Fibroblast of lung (primary cell): Measurements from ENCODE around the gene ZSCAN21. TPM values are rescaled to one million over a fixed set of nuclear protein-coding genes. Genes with fewer than 3 reads are reported as not detected.

Source experiments
- DNase-seq, 2 donors: peaks; one replicate each; pipeline versions ENCODE4 v3.0.0 to v3.0.0-alpha.2; 2010; ENCODE audit warnings: low read depth in 2 of 2
- H2AFZ ChIP-seq: 2 replicates; pipeline ENCODE4 v1.5.1; 2012; ENCODE audit warnings: low read length, control low read depth, inconsistent platforms
- H3K27ac ChIP-seq: 2 replicates; pipeline ENCODE4 v1.5.1; 2011; ENCODE audit warnings: low read length, control low read depth; ENCODE audit not compliant: insufficient read depth
- H3K27me3 ChIP-seq: 2 replicates; pipeline ENCODE4 v1.5.1; 2011; ENCODE audit warnings: mild to moderate bottlenecking, low read length; ENCODE audit not compliant: control insufficient read depth, insufficient read depth
- H3K36me3 ChIP-seq: 2 replicates; pipeline ENCODE4 v1.5.1; 2011; ENCODE audit warnings: low read length; ENCODE audit not compliant: control insufficient read depth, insufficient read depth
- H3K4me1 ChIP-seq: 2 replicates; pipeline ENCODE4 v1.5.1; 2011; ENCODE audit warnings: low read length; ENCODE audit not compliant: control insufficient read depth, insufficient read depth; ENCODE audit errors: extremely low read depth
- H3K4me2 ChIP-seq: 2 replicates; pipeline ENCODE4 v1.5.1; 2011; ENCODE audit warnings: low read length, control low read depth; ENCODE audit not compliant: insufficient read depth; ENCODE audit errors: extremely low read depth
- H3K4me3 ChIP-seq, 4 experiments: fragments of 200-600 bp in 1 of 4; sonication (generic) in 1 of 4; replicated peaks in 1 of 4; 2 replicates each; pipeline ENCODE4 v1.5.1; 2011 to 2016; ENCODE audit warnings: low read length in 4 of 4, low read depth in 3 of 4, mild to moderate bottlenecking in 3 of 4, control low read depth in 2 of 4, inconsistent platforms in 1 of 4, mixed read lengths in 1 of 4; ENCODE audit not compliant: insufficient read depth in 1 of 4; ENCODE audit errors: control extremely low read depth in 1 of 4
- H3K79me2 ChIP-seq: 2 replicates; pipeline ENCODE4 v1.5.1; 2012; ENCODE audit warnings: mild to moderate bottlenecking, low read length, inconsistent platforms; ENCODE audit not compliant: control insufficient read depth, insufficient read depth
- H3K9ac ChIP-seq: 2 replicates; pipeline ENCODE4 v1.5.1; 2011; ENCODE audit warnings: mild to moderate bottlenecking, low read length, control low read depth; ENCODE audit not compliant: insufficient read depth
- H3K9me3 ChIP-seq: 2 replicates; pipeline ENCODE4 v1.5.1; 2012; ENCODE audit warnings: low read depth, low read length; ENCODE audit not compliant: control insufficient read depth, insufficient read depth
- H4K20me1 ChIP-seq: 2 replicates; pipeline ENCODE4 v1.5.1; 2011; ENCODE audit warnings: low read length; ENCODE audit not compliant: control insufficient read depth, insufficient read depth; ENCODE audit errors: extremely low read depth
- CTCF ChIP-seq, 2 donors: IDR thresholded peaks in 1 of 2; conservative IDR thresholded peaks in 1 of 2; 1 replicate in 1 of 2; 2 replicates in 1 of 2; pipeline ENCODE4 v1.5.1; 2011 to 2012; ENCODE audit warnings: low read length in 2 of 2, control low read depth in 1 of 2, inconsistent platforms in 1 of 2, low read depth in 1 of 2, mild to moderate bottlenecking in 1 of 2
- EZH2 ChIP-seq: IDR thresholded peaks from 2 replicates; pipeline ENCODE4 v1.5.1; 2012; ENCODE audit warnings: low read length, control low read depth, mild to moderate bottlenecking; ENCODE audit errors: missing control alignments
- polyA plus RNA-seq, 2 donors: library from polyadenylated mRNA; depleted of rRNA in 1 of 2; stranded (reverse) in 1 of 2; unstranded in 1 of 2; fragments of >200 nt; gene quantifications; 2 replicates each; pipeline ENCODE4 v1.2.1, GENCODE V29; 2011 to 2012; ENCODE audit warnings: missing spikeins in 1 of 2
- total RNA-seq: library from RNA; depleted of rRNA; stranded (reverse); fragments of >200 nt; gene quantifications from 2 replicates; pipeline ENCODE4 v1.2.1, GENCODE V29; 2014

ZSCAN21 gene
- total and polyA plus RNA-seq, 2 donors (not counting 1 experiment from before 2014, with no cell fraction given), result 11.1 to 11.3 TPM

- H3K79me2 ChIP-seq, result no peaks in the 10 kb centered on the region
- peaks cover 5% of the 10 kb centered on the region for H3K36me3 ChIP-seq
- H3K27ac ChIP-seq, result no peak overlapping the region
- H3K27me3 ChIP-seq, result no peaks in the 10 kb centered on the region
- TF ChIP-seq EZH2 (no peak), CTCF (conservative IDR thresholded peaks at IDR 0.05 in 1 of 2, IDR thresholded peaks at IDR 0.05 in 1 of 2; ENCODE audit: low read depth in 1 of 2, low read length in 2 of 2) (no peak)
- H2AFZ ChIP-seq, result no peak overlapping the region
- H3K9me3 ChIP-seq, result no peaks in the 10 kb centered on the region
- H3K9ac ChIP-seq, result no peak overlapping the region
- no peaks in the 10 kb centered on the region for H4K20me1 ChIP-seq
- no peak overlapping the region for H3K4me3 ChIP-seq
- H3K4me1 ChIP-seq, result peaks cover 10% of the 10 kb centered on the region
- no peak for DNase-seq
- H3K4me2 ChIP-seq, result no peak overlapping the region
Observed at GRCh38 chr7:100038326-100038725, 11.2 kb upstream of the ZSCAN21 start.

GRCh38 chr7:100040575-100040974 lies 9.0 kb upstream of the ZSCAN21 start:
- Histone ChIP-seq H3K4me2 (no peak overlapping the region), H3K4me3 (no peak overlapping the region), H3K9ac (no peak overlapping the region), H4K20me1 (no peaks in the 10 kb centered on the region), H3K9me3 (no peaks in the 10 kb centered on the region), H3K4me1 (peaks cover 6% of the 10 kb centered on the region), H2AFZ (no peak overlapping the region), H3K27ac (no peak overlapping the region), H3K27me3 (no peaks in the 10 kb centered on the region), H3K36me3 (peaks cover 2% of the 10 kb centered on the region), H3K79me2 (no peaks in the 10 kb centered on the region)
- TF ChIP-seq EZH2 (no peak), CTCF (conservative IDR thresholded peaks at IDR 0.05 in 1 of 2, IDR thresholded peaks at IDR 0.05 in 1 of 2; ENCODE audit: low read depth in 1 of 2, low read length in 2 of 2) (no peak)
- no peak for DNase-seq

GRCh38 chr7:100044718-100045117 lies 4.9 kb upstream of the ZSCAN21 start:
- no peak overlapping the region for H3K9ac ChIP-seq
- no peaks in the 10 kb centered on the region for H3K9me3 ChIP-seq
- TF ChIP-seq CTCF (conservative IDR thresholded peaks at IDR 0.05 in 1 of 2, IDR thresholded peaks at IDR 0.05 in 1 of 2; ENCODE audit: low read depth in 1 of 2, low read length in 2 of 2) (no peak), EZH2 (no peak)
- no peaks in the 10 kb centered on the region for H3K27me3 ChIP-seq
- no peaks in the 10 kb centered on the region for H4K20me1 ChIP-seq
- no peak for DNase-seq
- peaks cover 2% of the 10 kb centered on the region for H3K4me1 ChIP-seq
- H3K27ac ChIP-seq, result no peak overlapping the region
- no peak overlapping the region for H2AFZ ChIP-seq
- H3K4me2 ChIP-seq, result no peak overlapping the region
- no peak overlapping the region for H3K4me3 ChIP-seq
- no peaks in the 10 kb centered on the region for H3K36me3 ChIP-seq
- H3K79me2 ChIP-seq, result no peaks in the 10 kb centered on the region
